ENCODE measurements around the gene FYTTD1. TPM values are rescaled to one million over a fixed set of nuclear protein-coding genes. Genes with fewer than 3 reads are reported as not detected.

The FYTTD1 gene
- total RNA-seq, 6 donors from 2014 or later: 25.5 to 50.0 (median 37.5) TPM

DNA sequence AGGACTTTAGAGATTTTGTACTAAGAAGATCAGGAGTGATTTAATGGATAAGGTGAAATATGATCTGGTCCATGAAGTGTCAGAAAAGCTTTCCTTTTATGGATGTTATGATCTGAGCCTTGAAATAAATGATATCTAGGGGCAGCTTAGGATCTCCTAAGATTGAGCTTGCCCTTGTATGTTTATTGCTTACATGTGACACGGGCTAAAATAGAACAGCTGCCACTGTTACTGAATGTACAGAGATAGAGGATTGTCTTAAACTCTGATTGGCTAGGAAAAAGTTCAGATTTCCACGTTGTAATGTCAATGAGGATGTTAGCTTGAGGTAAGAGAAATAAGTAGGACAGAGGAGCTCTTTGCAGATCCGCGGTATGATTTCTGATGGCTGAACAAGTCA is 8.8 kb downstream of the FYTTD1 start:
- 91 to 95% methylated on average over 4 of the region's 4 CpGs for WGBS, 2 donors
- peaks cover 0 to 50% (median 23%) of the 10 kb centered on the region in 4 donors for H3K36me3 ChIP-seq
- TF ChIP-seq, protein P1, sequence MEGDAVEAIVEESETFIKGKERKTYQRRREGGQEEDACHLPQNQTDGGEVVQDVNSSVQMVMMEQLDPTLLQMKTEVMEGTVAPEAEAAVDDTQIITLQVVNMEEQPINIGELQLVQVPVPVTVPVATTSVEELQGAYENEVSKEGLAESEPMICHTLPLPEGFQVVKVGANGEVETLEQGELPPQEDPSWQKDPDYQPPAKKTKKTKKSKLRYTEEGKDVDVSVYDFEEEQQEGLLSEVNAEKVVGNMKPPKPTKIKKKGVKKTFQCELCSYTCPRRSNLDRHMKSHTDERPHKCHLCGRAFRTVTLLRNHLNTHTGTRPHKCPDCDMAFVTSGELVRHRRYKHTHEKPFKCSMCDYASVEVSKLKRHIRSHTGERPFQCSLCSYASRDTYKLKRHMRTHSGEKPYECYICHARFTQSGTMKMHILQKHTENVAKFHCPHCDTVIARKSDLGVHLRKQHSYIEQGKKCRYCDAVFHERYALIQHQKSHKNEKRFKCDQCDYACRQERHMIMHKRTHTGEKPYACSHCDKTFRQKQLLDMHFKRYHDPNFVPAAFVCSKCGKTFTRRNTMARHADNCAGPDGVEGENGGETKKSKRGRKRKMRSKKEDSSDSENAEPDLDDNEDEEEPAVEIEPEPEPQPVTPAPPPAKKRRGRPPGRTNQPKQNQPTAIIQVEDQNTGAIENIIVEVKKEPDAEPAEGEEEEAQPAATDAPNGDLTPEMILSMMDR (IDR thresholded peaks at IDR 0.05): no peak
- TF ChIP-seq POLR2AphosphoS5 (IDR thresholded peaks at IDR 0.05) (no peak), POLR2A (IDR thresholded peaks at IDR 0.05) (no peak), EP300 (IDR thresholded peaks at IDR 0.05) (no peak)
- DNase-seq (no peak), ATAC-seq (ENCODE audit: low FRiP score in 2 of 2) (no peak)
- H3K27ac ChIP-seq: no peak overlapping the region
- H3K4me1 ChIP-seq: peaks cover 0 to 6% (median under 1%) of the 10 kb centered on the region in 4 donors
- H3K9me3 ChIP-seq: no peaks in the 10 kb centered on the region
- H3K4me3 ChIP-seq: no peak overlapping the region
- no peaks in the 10 kb centered on the region for H3K27me3 ChIP-seq

DNA sequence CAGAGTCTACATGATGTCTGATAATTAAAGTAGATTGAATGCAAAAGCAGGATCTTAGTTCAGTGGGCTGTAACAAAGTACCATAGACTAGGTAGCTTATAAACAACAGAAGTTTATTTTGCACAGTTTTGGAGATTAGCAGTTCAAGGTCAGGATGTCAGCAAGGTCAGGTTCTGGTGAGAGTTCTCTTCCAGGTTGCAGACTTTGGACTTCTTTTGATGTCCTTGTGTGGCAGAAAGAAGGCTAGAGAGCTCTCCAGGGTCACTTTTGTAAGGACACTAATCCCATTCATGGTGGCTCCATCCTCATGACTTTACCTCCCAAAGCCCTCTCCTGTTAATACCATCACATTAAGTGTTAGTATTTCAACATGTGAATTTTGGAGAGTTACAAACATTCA is 12.1 kb downstream of the FYTTD1 start:
- Histone ChIP-seq H3K4me1 (no peaks in the 10 kb centered on the region), H3K36me3 (peaks cover 0 to 71% (median 36%) of the 10 kb centered on the region in 4 donors), H3K9me3 (no peaks in the 10 kb centered on the region), H3K4me3 (no peak overlapping the region), H3K27ac (no peak overlapping the region), H3K27me3 (no peaks in the 10 kb centered on the region)
- DNase-seq (no peak), ATAC-seq (ENCODE audit: low FRiP score in 2 of 2) (no peak)
- TF ChIP-seq EP300 (IDR thresholded peaks at IDR 0.05) (no peak), POLR2AphosphoS5 (IDR thresholded peaks at IDR 0.05) (no peak), POLR2A (IDR thresholded peaks at IDR 0.05) (no peak)
- TF ChIP-seq, protein P1 (IDR thresholded peaks at IDR 0.05): no peak

DNA sequence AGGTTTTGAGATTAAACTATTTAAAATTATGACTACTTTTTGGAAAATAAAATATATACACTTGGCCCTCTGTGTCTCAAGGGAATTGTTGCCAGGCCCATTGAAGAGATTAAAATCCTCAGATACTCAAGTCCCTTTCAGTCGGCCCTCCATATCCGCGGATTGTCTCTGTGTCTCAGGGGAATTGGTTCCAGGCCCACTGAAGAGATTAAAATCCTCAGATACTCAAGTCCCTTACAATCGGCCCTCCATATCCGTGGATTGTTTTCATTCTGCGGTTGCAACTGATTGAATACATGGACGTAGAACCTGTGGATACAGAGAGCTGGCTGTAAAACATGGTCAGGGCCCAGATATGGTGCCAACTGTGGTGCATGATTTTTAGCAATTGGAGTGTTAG is 25.6 kb downstream of the FYTTD1 start:
- DNase-seq: no peak
- no peak overlapping the region for H3K27ac ChIP-seq
- WGBS, 2 donors: 90 to 92% methylated on average over 7 of the region's 7 CpGs
- peaks cover 19 to 97% (median 66%) of the 10 kb centered on the region in 4 donors for H3K36me3 ChIP-seq
- H3K4me3 ChIP-seq: no peak overlapping the region
- no peaks in the 10 kb centered on the region for H3K9me3 ChIP-seq
- H3K4me1 ChIP-seq: no peaks in the 10 kb centered on the region
- H3K27me3 ChIP-seq: no peaks in the 10 kb centered on the region
- no peak for ATAC-seq (ENCODE audit: low FRiP score in 2 of 2)
- TF ChIP-seq, protein P1 (IDR thresholded peaks at IDR 0.05): no peak
- TF ChIP-seq EP300 (IDR thresholded peaks at IDR 0.05) (no peak), POLR2A (IDR thresholded peaks at IDR 0.05) (no peak), POLR2AphosphoS5 (IDR thresholded peaks at IDR 0.05) (no peak)

DNA sequence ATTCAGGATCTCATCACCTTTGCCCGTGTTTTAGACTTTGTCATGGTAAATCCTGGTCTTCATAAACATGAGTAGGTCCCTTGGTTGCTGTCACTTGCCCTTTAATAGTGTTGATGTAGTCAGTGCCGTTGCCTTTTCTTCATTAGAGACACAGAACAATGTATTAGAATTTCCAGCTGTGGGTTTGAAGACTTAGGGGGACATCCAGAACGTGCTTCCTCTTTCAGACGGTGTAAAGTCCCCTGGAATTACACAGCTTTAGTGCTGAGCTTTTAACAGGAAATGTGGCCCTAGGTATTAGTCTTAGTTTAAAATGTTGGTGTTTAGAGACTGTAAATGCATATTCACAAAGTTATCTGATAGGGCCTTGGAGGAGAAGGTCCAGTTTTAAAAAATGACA is 32.5 kb downstream of the FYTTD1 start:
- H3K36me3 ChIP-seq: peaks cover 16 to 83% (median 32%) of the 10 kb centered on the region in 4 donors
- no peak for TF ChIP-seq POLR2AphosphoS5 (IDR thresholded peaks at IDR 0.05)
- no peak for TF ChIP-seq EP300 (IDR thresholded peaks at IDR 0.05)
- TF ChIP-seq POLR2A (IDR thresholded peaks at IDR 0.05): no peak
- TF ChIP-seq, protein P1 (IDR thresholded peaks at IDR 0.05): no peak

DNA sequence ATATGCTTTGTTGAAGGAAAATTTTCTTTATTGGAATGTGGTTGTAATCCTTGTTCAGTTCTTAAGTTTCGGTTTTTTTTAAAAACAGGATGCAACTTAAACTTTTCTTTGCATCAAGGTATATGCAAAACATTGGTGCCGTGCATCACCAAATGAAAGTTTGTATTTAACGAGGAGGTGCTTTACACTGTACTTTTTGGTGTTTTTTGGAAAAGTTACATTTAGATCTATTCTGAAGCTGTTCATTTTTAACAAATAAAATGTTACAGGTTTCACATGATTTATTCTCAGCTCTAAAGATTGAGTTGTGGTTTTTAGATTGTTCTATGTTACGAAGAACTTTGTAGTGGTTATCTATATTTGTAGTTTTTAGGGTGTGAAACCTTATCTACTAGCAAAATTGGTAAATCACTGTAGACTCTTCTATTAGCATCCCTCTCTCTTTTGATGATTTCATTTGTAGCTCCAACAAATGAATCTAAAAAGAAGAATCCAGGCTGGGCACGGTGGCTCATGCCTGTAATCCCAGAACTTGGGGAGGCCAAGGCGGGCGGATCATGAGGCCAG is 34.4 kb downstream of the FYTTD1 start:
- TF ChIP-seq POLR2A (IDR thresholded peaks at IDR 0.05) (no peak), EP300 (IDR thresholded peaks at IDR 0.05) (no peak), POLR2AphosphoS5 (IDR thresholded peaks at IDR 0.05) (no peak)
- TF ChIP-seq, protein P1 (IDR thresholded peaks at IDR 0.05): no peak
- Histone ChIP-seq H3K4me3 (no peak overlapping the region), H3K27me3 (no peaks in the 10 kb centered on the region), H3K9me3 (no peaks in the 10 kb centered on the region), H3K36me3 (peaks cover 0 to 64% (median 15%) of the 10 kb centered on the region in 4 donors), H3K27ac (no peak overlapping the region), H3K4me1 (peaks cover 0 to 4% (median 2%) of the 10 kb centered on the region in 4 donors)
- ATAC-seq (ENCODE audit: low FRiP score in 2 of 2): no peak
- no peak for DNase-seq
- 92 to 98% methylated on average over 7 of the region's 7 CpGs for WGBS, 2 donors

More for the DNA sequence above, 32.5 kb downstream of the FYTTD1 start:
- Histone ChIP-seq H3K4me1 (no peaks in the 10 kb centered on the region), H3K27ac (no peak overlapping the region), H3K9me3 (no peaks in the 10 kb centered on the region), H3K4me3 (no peak overlapping the region), H3K27me3 (no peaks in the 10 kb centered on the region)
- ATAC-seq (ENCODE audit: low FRiP score in 2 of 2): no peak
- WGBS, 2 donors: 69 to 79% methylated on average over 4 of the region's 4 CpGs
- DNase-seq: no peak

Measured in upper lobe of left lung (tissue), 6 donors.